Measurements from ENCODE around the gene CD58. TPM values are rescaled to one million over a fixed set of nuclear protein-coding genes. Genes with fewer than 3 reads are reported as not detected.
"Not testable (repeated sequence)": the region's sequence is repeated elsewhere in the genome, so short reads cannot be mapped to it uniquely, and the experiment has no call there.

Gene CD58
- total RNA-seq, 4 donors from 2014 or later, result 23.7 to 33.4 (median 28.0) TPM

GRCh38 chr1:116591951-116592605, 21.3 kb upstream of the CD58 start:
- DNase-seq (ENCODE audit: low spot score in 2 of 2); H3K4me1 ChIP-seq; H3K27me3 ChIP-seq; H3K9me3 ChIP-seq; H3K36me3 ChIP-seq; H3K27ac ChIP-seq; H3K4me3 ChIP-seq: not testable (repeated sequence)
- 92% methylated on average over 5 of the region's 7 CpGs for WGBS

- not testable (repeated sequence) for H3K27me3 ChIP-seq; DNase-seq (ENCODE audit: low spot score in 2 of 2); H3K4me3 ChIP-seq; H3K27ac ChIP-seq; H3K9me3 ChIP-seq; H3K4me1 ChIP-seq; H3K36me3 ChIP-seq
- WGBS, result 58% methylated on average over 2 of the region's 10 CpGs
Measured at GRCh38 chr1:116591006-116591950, 20.5 kb upstream of the CD58 start.

DNA sequence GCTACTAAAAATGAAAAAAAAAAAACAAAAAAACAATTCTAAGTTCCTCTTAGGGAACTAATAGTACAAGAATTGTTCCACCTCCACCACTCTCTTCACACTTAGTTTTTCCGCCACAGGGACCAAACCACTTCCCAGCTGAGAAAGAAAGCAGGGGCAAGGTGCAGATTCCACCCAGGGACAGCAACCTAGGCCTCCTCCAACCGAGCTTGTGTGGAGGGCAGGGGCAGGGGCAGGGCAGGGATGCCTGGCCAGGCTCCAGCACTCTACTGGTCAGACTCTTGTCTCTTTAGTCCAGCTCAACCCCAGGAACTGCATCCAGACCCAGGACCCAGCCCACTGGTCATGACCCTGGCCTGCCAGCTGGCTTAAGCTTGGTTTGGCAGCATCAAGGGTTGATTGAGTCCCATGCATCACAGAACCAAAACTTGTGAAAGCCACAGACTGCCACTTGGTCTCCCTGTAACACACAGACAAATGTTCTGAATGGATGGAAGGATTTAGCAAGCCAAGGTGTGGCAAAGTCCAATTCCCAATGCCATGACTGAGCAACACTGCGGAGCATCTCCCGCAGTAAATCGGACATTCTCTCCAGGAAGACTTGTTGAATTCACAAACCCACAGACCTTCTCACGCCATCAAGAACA, 19.7 kb upstream of the CD58 start:
- H3K27ac ChIP-seq; DNase-seq (ENCODE audit: low spot score in 2 of 2); H3K4me3 ChIP-seq; H3K27me3 ChIP-seq; H3K4me1 ChIP-seq; H3K9me3 ChIP-seq; H3K36me3 ChIP-seq: not testable (repeated sequence)
- WGBS, result 96% methylated on average over 1 of the region's 6 CpGs

DNA sequence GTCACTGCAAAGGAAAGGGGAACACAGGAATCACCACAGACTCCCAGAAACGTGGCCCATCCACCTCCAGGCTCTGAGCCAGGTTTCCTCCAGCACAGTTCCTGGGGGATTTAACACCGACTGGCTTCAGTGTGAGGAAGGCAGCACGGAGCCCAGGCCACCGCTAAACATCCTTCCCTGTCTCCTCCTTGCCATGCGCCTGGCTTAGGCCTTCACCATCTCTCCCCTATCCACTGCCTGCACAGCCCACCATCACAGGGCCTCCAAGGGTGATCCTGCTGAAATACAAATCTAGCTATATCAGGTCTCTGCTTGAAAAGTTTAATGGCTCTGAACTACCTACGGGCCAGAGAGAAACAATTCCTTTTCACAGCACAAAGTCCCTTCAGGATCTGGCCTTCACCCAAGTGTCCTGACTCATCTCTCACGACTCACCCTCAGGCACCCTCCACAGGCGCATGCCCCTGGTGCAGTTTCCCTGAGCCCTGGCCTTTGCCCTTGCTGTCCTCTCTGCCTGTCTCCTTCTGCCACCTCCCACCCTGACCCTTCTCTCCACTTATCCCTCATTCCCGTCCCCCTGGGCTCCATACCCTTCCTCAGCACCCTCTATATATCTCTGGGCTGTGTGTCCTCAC, 18.4 kb upstream of the CD58 start:
- not testable (repeated sequence) for H3K27ac ChIP-seq; DNase-seq (ENCODE audit: low spot score in 2 of 2); H3K27me3 ChIP-seq; H3K4me3 ChIP-seq; H3K36me3 ChIP-seq; H3K9me3 ChIP-seq; H3K4me1 ChIP-seq
- WGBS, result 59% methylated on average over 8 of the region's 9 CpGs

DNA sequence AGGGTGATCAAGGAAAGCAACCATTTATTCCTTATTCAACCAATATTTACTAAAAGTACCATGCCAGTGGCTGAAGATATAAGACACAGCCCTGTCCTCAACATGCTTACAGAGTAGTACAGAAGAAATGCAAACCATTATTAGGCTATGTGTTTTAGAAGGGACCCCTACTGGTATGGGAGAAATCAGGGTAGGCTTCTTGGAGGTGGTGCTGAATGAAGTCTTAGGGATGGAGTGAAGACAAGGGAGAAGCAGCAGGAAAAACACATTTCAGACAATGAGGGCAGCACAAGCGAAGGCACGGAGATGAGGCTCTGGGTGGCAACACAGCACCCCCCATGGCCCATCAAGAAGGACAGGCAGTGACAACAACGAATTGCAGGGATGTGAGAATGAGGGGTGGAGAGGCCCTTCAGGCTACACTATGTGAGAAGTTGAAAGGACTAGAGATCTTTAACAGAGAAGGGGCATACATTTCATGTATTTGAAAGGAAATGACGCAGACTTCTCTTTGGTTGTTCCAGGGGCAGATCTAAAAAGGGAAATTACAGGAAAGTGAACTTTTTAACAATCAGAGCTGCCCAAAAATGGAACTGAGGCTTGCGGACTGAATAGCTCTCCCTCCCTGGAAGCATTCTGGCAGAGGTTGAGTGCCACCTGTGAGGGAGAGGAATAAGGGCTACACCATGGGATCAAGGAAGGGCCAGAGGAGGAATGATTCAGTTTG, 16.8 kb upstream of the CD58 start:
- peaks cover 6% of the 10 kb centered on the region for H3K4me1 ChIP-seq
- H3K36me3 ChIP-seq, result peaks cover 6% of the 10 kb centered on the region
- 74% methylated on average over 5 of the region's 5 CpGs for WGBS
- TF ChIP-seq, protein P1, sequence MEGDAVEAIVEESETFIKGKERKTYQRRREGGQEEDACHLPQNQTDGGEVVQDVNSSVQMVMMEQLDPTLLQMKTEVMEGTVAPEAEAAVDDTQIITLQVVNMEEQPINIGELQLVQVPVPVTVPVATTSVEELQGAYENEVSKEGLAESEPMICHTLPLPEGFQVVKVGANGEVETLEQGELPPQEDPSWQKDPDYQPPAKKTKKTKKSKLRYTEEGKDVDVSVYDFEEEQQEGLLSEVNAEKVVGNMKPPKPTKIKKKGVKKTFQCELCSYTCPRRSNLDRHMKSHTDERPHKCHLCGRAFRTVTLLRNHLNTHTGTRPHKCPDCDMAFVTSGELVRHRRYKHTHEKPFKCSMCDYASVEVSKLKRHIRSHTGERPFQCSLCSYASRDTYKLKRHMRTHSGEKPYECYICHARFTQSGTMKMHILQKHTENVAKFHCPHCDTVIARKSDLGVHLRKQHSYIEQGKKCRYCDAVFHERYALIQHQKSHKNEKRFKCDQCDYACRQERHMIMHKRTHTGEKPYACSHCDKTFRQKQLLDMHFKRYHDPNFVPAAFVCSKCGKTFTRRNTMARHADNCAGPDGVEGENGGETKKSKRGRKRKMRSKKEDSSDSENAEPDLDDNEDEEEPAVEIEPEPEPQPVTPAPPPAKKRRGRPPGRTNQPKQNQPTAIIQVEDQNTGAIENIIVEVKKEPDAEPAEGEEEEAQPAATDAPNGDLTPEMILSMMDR (IDR thresholded peaks at IDR 0.05), result no peak
- TF ChIP-seq POLR2A (IDR thresholded peaks at IDR 0.05) (no peak), EP300 (IDR thresholded peaks at IDR 0.05) (no peak), POLR2AphosphoS5 (IDR thresholded peaks at IDR 0.05) (no peak)
- no peak for DNase-seq (ENCODE audit: low spot score in 2 of 2)
- no peak overlapping the region for H3K27ac ChIP-seq
- H3K4me3 ChIP-seq, result no peak overlapping the region
- H3K9me3 ChIP-seq, result no peaks in the 10 kb centered on the region
- H3K27me3 ChIP-seq, result no peaks in the 10 kb centered on the region

- peaks cover 6% of the 10 kb centered on the region for H3K4me1 ChIP-seq
- no peak for DNase-seq (ENCODE audit: low spot score in 2 of 2)
- TF ChIP-seq POLR2AphosphoS5 (IDR thresholded peaks at IDR 0.05) (no peak), POLR2A (IDR thresholded peaks at IDR 0.05) (no peak), EP300 (IDR thresholded peaks at IDR 0.05) (no peak)
- TF ChIP-seq, protein P1 (IDR thresholded peaks at IDR 0.05), result no peak
- peaks cover 6% of the 10 kb centered on the region for H3K36me3 ChIP-seq
- no peak overlapping the region for H3K27ac ChIP-seq
- no peaks in the 10 kb centered on the region for H3K9me3 ChIP-seq
- H3K27me3 ChIP-seq, result no peaks in the 10 kb centered on the region
- 80% methylated on average over 3 of the region's 3 CpGs for WGBS
- H3K4me3 ChIP-seq, result no peak overlapping the region
Measured at GRCh38 chr1:116586741-116587143, 15.9 kb upstream of the CD58 start.

Data from suprapubic skin (tissue), 4 donors.